ENCODE data around the gene JHY. TPM values are rescaled to one million over a fixed set of nuclear protein-coding genes. Genes with fewer than 3 reads are reported as not detected.

JHY gene
- total and polyA plus RNA-seq, 4 donors: 0.13 to 0.25 (median 0.14) TPM

GRCh38 chr11:122937983-122938382 lies 55.4 kb downstream of the JHY start (continued):
- TF ChIP-seq GABPA (IDR thresholded peaks at IDR 0.05 in 1 of 2, conservative IDR thresholded peaks at IDR 0.05 in 1 of 2): no peak
- no peak for TF ChIP-seq FOXA1 (IDR thresholded peaks at IDR 0.05)
- no peak for TF ChIP-seq RXRA (IDR thresholded peaks at IDR 0.05)
- no peak for TF ChIP-seq ZBTB33 (IDR thresholded peaks at IDR 0.05)

DNA sequence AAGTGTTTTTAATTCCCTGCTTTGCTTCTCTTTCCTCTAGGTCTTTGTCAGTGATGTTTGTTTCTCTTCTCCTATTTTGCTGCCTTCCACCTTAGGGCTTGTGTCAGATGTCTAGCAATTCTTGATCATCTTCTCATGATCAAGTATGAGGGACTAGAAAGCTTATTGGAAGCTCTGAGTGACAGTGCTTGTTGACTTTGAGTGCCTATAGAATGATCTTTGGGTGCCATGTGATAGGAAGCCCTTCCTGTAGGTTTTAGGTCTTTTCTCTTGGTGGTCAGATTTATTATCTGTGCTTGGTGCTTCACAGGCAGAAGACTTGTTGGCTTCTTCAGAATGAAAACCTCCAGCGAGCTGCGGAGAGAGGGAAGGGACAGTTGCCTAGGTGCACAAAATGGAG lies 56.0 kb downstream of the JHY start:
- Histone ChIP-seq H3K4me1 (ENCODE audit: control insufficient read depth in 4 of 4, insufficient read depth in 4 of 4, low read length in 3 of 4) (no peaks in the 10 kb centered on the region), H3K9me3 (ENCODE audit: control insufficient read depth in 4 of 4, low read length in 3 of 4) (no peaks in the 10 kb centered on the region), H3K4me3 (ENCODE audit: low read depth in 1 of 3, low read length in 3 of 3) (no peak overlapping the region), H3K27ac (ENCODE audit: low read depth in 1 of 2, low read length in 2 of 2) (no peak overlapping the region), H3K36me3 (ENCODE audit: control insufficient read depth in 4 of 4, insufficient read depth in 3 of 4, low read depth in 1 of 4, low read length in 3 of 4) (no peaks in the 10 kb centered on the region), H3K9ac (ENCODE audit: low read depth in 1 of 2, low read length in 2 of 2) (no peak overlapping the region), H3K27me3 (ENCODE audit: control insufficient read depth in 4 of 4, insufficient read depth in 4 of 4, low read length in 3 of 4) (peaks cover 0 to 4% (median 0%) of the 10 kb centered on the region in 4 donors)
- TF ChIP-seq SP1 (IDR thresholded peaks at IDR 0.05) (no peak), EGR1 (IDR thresholded peaks at IDR 0.05; ENCODE audit: low read depth in 2 of 2) (no peak), NR2F2 (IDR thresholded peaks at IDR 0.05) (no peak), GABPA (IDR thresholded peaks at IDR 0.05 in 1 of 2, conservative IDR thresholded peaks at IDR 0.05 in 1 of 2) (no peak), FOXA2 (IDR thresholded peaks at IDR 0.05) (no peak), RAD21 (IDR thresholded peaks at IDR 0.05) (no peak)
- TF ChIP-seq, protein P1, sequence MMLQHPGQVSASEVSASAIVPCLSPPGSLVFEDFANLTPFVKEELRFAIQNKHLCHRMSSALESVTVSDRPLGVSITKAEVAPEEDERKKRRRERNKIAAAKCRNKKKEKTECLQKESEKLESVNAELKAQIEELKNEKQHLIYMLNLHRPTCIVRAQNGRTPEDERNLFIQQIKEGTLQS (IDR thresholded peaks at IDR 0.05): no peak
- DNase-seq (ENCODE audit: low spot score): no peak
- WGBS: 94% methylated on average over 2 of the region's 2 CpGs

DNA sequence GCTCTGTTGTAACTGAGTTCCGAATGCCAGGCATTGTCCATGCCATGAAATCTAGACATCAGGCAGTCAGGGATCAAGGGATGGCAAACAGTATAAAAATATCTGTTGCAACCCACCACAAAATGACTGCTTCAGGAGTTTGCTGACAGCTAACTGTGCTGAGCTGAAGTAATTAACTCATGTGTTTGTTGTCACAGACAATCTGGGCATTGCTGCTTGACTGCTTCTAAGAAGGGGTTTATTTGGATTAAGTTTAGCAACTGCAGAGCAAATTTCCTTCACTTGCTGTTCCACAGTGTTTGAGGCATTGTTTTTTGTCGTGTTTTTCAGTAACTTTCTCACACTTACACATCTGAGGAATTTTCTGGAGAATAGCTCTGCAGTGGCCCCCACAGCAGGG lies 68.7 kb downstream of the JHY start:
- Histone ChIP-seq H3K27me3 (ENCODE audit: control insufficient read depth in 4 of 4, insufficient read depth in 4 of 4, low read length in 3 of 4) (peaks cover 0 to 5% (median 0%) of the 10 kb centered on the region in 4 donors), H3K4me1 (ENCODE audit: control insufficient read depth in 4 of 4, insufficient read depth in 4 of 4, low read length in 3 of 4) (no peaks in the 10 kb centered on the region), H3K36me3 (ENCODE audit: control insufficient read depth in 4 of 4, insufficient read depth in 3 of 4, low read depth in 1 of 4, low read length in 3 of 4) (no peaks in the 10 kb centered on the region), H3K9ac (ENCODE audit: low read depth in 1 of 2, low read length in 2 of 2) (no peak overlapping the region), H3K9me3 (ENCODE audit: control insufficient read depth in 4 of 4, low read length in 3 of 4) (no peaks in the 10 kb centered on the region), H3K27ac (ENCODE audit: low read depth in 1 of 2, low read length in 2 of 2) (no peak overlapping the region), H3K4me3 (ENCODE audit: low read depth in 1 of 3, low read length in 3 of 3) (no peak overlapping the region)
- DNase-seq (ENCODE audit: low spot score): no peak
- WGBS: 51% methylated on average over 2 of the region's 2 CpGs
- TF ChIP-seq FOXA2 (IDR thresholded peaks at IDR 0.05): no peak
- no peak for TF ChIP-seq EGR1 (IDR thresholded peaks at IDR 0.05; ENCODE audit: low read depth in 2 of 2)
- no peak for TF ChIP-seq YY1 (IDR thresholded peaks at IDR 0.05)
- TF ChIP-seq, protein P2, sequence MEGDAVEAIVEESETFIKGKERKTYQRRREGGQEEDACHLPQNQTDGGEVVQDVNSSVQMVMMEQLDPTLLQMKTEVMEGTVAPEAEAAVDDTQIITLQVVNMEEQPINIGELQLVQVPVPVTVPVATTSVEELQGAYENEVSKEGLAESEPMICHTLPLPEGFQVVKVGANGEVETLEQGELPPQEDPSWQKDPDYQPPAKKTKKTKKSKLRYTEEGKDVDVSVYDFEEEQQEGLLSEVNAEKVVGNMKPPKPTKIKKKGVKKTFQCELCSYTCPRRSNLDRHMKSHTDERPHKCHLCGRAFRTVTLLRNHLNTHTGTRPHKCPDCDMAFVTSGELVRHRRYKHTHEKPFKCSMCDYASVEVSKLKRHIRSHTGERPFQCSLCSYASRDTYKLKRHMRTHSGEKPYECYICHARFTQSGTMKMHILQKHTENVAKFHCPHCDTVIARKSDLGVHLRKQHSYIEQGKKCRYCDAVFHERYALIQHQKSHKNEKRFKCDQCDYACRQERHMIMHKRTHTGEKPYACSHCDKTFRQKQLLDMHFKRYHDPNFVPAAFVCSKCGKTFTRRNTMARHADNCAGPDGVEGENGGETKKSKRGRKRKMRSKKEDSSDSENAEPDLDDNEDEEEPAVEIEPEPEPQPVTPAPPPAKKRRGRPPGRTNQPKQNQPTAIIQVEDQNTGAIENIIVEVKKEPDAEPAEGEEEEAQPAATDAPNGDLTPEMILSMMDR (IDR thresholded peaks at IDR 0.05; ENCODE audit: low read depth, low read length, missing input control): no peak
- TF ChIP-seq RAD21 (IDR thresholded peaks at IDR 0.05): no peak
- TF ChIP-seq HNF4G (IDR thresholded peaks at IDR 0.05): no peak
- no peak for TF ChIP-seq HNF4A (conservative IDR thresholded peaks at IDR 0.05)
- no peak for TF ChIP-seq RXRA (IDR thresholded peaks at IDR 0.05)
- no peak for TF ChIP-seq FOXA1 (IDR thresholded peaks at IDR 0.05)
- TF ChIP-seq GABPA (IDR thresholded peaks at IDR 0.05 in 1 of 2, conservative IDR thresholded peaks at IDR 0.05 in 1 of 2): no peak
- no peak for TF ChIP-seq MAX (IDR thresholded peaks at IDR 0.05)
- no peak for TF ChIP-seq TAF1 (conservative IDR thresholded peaks at IDR 0.05)
